ENCODE data around the gene CDH2. TPM values are rescaled to one million over a fixed set of nuclear protein-coding genes. Genes with fewer than 3 reads are reported as not detected.
A peak's percentile ranks its signal among the peaks of the same experiment; 100 is the strongest.

The CDH2 gene
- total RNA-seq, 4 donors from 2014 or later = 0.50 to 2.0 (median 1.4) TPM

DNA sequence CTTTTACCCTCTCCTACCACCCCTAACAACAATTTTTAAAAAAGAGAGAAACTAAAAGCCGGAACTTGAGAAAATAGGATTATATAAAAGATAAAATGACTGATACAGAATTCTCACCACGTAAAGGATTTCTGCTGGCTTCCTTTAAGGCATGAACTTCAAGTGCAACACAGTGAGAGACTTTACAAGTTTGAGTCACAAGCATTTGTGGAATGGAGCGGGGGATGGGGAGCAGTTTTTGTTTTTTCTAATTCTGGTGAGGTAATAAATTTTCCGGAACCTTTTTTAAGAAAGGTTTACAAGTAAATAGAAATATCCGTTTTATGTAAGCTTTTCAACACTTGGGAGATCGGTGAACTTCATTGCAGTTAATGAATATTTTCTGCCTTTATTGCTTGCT lies 1.8 kb upstream of the CDH2 start:
- DNase-seq (ENCODE audit: low spot score) (no peak), ATAC-seq (ENCODE audit: low FRiP score) (no peak)
- TF ChIP-seq, protein P1, sequence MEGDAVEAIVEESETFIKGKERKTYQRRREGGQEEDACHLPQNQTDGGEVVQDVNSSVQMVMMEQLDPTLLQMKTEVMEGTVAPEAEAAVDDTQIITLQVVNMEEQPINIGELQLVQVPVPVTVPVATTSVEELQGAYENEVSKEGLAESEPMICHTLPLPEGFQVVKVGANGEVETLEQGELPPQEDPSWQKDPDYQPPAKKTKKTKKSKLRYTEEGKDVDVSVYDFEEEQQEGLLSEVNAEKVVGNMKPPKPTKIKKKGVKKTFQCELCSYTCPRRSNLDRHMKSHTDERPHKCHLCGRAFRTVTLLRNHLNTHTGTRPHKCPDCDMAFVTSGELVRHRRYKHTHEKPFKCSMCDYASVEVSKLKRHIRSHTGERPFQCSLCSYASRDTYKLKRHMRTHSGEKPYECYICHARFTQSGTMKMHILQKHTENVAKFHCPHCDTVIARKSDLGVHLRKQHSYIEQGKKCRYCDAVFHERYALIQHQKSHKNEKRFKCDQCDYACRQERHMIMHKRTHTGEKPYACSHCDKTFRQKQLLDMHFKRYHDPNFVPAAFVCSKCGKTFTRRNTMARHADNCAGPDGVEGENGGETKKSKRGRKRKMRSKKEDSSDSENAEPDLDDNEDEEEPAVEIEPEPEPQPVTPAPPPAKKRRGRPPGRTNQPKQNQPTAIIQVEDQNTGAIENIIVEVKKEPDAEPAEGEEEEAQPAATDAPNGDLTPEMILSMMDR (IDR thresholded peaks at IDR 0.05) = no peak

DNA sequence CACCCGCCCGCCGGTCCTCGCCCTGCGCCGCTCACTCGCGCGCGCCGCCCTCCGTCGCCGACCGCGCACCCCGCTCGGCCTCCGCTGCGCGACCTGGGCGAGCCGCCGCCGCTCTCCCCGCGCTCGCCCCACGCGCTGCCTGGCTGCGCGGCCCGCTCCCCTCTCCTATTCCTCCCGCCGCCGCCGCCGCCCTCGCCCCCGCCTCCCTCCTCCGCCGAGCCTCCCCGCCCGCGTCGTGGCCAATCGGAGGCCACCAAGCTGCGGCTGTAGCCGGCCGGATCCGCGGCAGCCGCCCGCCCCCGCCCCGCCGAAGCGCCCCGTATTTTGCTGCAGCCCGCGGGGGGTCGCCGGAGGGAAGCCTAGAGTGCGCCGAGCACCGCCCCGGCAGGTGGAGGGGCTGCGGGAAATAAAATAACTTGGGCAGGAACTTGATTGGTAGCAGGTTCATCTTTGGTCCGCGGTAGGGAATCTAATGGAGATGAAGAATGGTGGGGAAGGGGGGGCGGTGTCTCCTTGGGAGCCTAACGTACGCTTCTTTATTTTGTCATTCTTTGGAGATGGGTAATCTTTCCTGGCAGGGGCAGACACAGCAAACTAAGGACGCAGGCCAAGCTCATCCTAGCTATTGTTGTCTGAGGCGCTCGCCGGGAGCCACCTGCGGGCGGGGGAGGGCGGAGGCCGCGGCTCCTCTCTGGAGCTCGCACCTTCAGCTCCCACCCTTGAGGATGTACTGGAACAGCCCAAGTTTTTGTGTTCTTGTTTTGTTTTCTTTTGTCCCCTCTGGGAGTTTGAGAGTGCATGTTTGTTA lies 1.1 kb upstream of the CDH2 start:
- peak; percentile 35 for ATAC-seq (ENCODE audit: low FRiP score)
- TF ChIP-seq, protein P1 (IDR thresholded peaks at IDR 0.05) = no peak
- DNase-seq (ENCODE audit: low spot score) = no peak

DNA sequence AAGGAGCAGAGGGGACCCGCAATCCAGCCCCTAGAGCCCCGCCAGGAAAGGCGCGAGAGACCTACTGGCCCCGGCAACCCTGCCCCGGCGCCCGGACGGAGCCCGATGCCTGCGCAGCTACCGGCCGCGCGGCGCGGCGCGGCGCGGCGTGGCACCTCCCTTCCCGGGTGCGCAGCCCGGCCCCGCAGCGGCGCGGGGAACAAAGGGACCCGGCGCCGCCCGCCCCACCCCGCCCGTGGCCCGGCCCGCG lies 307 bp downstream of the CDH2 start:
- TF ChIP-seq, protein P1 (IDR thresholded peaks at IDR 0.05) = no peak
- ATAC-seq (ENCODE audit: low FRiP score) = peak; percentile 11
- DNase-seq (ENCODE audit: low spot score) = no peak

DNA sequence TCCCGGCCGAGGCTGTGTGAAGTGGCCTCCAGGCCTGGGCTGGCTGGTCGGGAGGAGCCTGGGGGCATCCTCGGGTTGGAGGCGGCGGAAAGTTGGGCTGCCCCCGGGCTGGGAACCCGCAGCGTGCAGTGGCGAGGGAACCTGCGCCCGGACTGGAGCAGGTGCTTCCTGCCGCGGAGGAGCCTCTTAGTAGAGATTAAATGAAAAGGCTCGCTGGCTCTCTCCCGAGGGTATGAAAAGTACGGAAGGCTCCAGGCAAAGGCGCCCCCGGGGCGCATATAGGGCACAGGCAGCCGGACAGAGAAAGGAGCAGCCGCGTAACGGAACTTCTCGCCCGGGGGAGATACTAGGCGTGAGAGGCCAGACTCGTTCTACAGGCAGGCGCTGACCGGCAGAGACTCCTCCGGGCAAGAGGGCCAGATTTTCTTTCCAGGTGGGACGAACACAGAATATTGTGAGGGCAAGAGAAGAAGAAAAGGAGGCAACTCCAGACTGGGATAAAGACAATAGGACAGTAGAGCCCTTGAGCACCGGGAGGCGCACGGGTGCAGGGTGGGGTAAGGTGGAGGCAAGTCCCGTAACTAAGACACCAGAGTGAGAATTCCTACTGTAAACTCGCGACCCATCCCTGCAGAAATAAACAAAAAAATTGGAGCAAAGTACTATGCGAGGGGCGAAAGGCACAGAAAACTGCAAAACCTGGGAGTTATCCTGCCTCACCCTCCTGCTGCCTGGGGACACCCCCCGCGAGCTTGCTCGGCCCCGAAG lies 816 bp downstream of the CDH2 start:
- no peak for DNase-seq (ENCODE audit: low spot score)
- TF ChIP-seq, protein P1 (IDR thresholded peaks at IDR 0.05) = no peak
- no peak for ATAC-seq (ENCODE audit: low FRiP score)

DNA sequence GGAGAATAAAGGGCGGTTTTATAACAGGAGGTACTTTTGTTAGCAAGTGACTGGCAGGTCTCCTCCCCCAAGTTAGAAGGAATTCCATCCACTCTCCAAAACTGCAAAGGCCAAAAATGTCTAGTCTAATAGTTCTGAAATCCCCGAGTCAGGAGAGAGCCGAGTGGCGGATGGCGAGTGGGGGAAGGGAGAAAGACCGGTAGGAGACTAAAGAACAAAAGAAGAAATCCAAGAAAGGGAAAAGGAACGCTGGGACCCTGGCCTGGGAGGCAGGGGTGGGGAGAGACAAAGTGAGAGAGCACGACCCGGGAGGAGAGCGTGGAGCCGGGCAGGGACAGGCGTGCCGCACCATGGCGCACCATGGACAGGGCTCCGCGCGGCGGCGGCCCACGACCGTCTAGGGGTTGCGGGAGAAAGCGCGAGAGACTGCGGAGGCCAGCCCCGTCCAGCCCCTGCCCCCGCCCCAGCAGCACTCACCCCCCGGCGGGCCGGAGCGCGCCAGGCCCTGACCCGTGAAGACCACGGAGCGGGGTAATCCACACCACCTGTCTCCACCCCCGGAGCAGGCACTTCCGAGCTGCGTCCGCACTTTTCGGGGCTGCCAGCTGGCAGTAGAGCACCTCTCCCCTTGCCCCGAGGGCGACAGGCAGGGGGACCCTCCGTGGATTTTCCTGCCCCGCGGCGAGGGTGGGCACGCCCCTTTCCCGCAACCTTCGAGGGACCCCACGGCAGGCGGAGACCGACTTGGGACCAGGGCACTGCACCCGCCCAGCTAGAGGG lies 1.6 kb downstream of the CDH2 start:
- TF ChIP-seq, protein P1 (IDR thresholded peaks at IDR 0.05) = no peak
- ATAC-seq (ENCODE audit: low FRiP score) (no peak), DNase-seq (ENCODE audit: low spot score) (no peak)

DNA sequence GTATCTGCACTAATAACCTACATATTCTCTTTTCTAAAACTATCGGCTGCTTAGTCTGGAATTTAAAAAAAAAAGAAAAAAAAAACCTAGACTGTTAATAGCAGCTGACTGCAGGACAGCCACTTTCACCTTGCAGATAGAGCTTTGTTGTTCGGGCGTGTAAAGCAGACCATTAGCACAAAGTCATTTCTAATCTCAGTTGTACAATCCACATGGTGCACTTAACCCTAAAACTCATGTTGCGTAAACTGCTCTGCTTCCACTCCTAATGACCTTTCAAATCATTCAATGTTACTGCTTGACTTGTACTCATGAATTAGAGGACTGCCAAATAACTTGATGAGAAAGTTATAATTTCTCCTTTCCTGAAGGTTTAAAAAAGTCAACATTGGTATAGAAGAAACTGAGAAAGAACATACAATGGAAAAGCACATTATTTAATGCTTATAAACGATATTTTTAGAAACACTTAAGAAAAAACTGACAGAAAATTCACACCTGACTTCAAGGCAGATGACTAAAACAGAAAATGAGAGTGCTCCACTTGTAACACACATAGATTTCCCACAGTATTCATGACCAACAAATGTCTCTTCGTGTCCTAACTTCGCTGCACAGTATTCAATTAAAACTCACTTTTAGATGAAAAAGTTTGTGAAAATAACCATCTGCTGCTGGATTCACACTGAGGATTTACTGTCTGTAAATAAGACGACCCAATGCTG lies 2.6 kb downstream of the CDH2 start:
- TF ChIP-seq, protein P1 (IDR thresholded peaks at IDR 0.05) = no peak
- DNase-seq (ENCODE audit: low spot score) (no peak), ATAC-seq (ENCODE audit: low FRiP score) (no peak)
